ENCODE measurements around the gene COMMD6. TPM values are rescaled to one million over a fixed set of nuclear protein-coding genes. Genes with fewer than 3 reads are reported as not detected.

Gene COMMD6
- total RNA-seq, 1 experiment from 2014 or later = 131 TPM

DNA sequence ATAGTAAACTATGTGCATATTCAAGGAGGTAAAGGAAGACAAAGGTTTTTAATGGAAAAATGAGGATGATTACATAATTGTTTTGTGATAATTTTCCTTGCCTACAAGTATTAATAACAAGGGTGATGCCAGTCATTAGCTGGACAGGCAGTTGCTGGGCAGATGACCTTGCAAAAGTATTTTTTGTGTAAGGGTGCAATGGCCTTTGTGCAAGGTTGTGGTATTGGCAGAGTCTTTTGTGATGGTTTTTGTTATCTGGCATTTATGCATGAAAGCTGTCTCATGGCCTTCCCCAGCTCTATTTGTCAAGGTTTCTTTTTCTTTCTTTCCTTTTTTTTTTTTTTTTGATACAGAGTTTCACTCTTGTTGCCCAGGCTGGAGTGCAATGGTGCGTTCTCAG, 4.3 kb upstream of the COMMD6 start:
- Histone ChIP-seq H3K4me1 (ENCODE audit: insufficient read depth, low read length) (no peaks in the 10 kb centered on the region), H2BK120ac (ENCODE audit: low read depth, low read length, poor library complexity, severe bottlenecking) (no peak overlapping the region), H2BK5ac (ENCODE audit: insufficient read length, low read length) (no peak overlapping the region), H4K8ac (replicated peaks; ENCODE audit: insufficient read length, low read depth, low read length) (no peak overlapping the region), H3K4ac (ENCODE audit: low read depth, low read length) (no peak overlapping the region), H3K14ac (ENCODE audit: insufficient read depth, low read length) (no peak overlapping the region), H2BK15ac (ENCODE audit: low read depth, low read length) (no peak overlapping the region), H2BK20ac (ENCODE audit: low read depth, low read length, poor library complexity, severe bottlenecking) (no peak overlapping the region), H3K23ac (ENCODE audit: insufficient read length, low read depth, low read length) (no peak overlapping the region), H3K18ac (ENCODE audit: insufficient read length, low read depth, low read length) (no peak overlapping the region), H3K9ac (ENCODE audit: extremely low read depth, insufficient read length, low read length) (no peak overlapping the region), H2BK12ac (ENCODE audit: insufficient read length, low read depth, low read length) (no peak overlapping the region), H2AFZ (ENCODE audit: low read length) (no peak overlapping the region), H4K20me1 (ENCODE audit: control insufficient read depth, insufficient read depth, insufficient read length) (no peaks in the 10 kb centered on the region), H3K23me2 (ENCODE audit: insufficient read length, low read depth, low read length, poor library complexity, severe bottlenecking) (no peaks in the 10 kb centered on the region), H4K91ac (ENCODE audit: insufficient read length, low read depth, low read length) (no peak overlapping the region), H3K79me1 (ENCODE audit: insufficient read depth, low read depth, low read length, poor library complexity, severe bottlenecking) (no peaks in the 10 kb centered on the region), H3K27me3 (ENCODE audit: insufficient read depth, low read length) (no peaks in the 10 kb centered on the region), H2AK5ac (ENCODE audit: insufficient read length, low read length) (no peak overlapping the region), H3K56ac (ENCODE audit: insufficient read length, low read depth, low read length) (no peak overlapping the region), H3K79me2 (ENCODE audit: insufficient read depth, low read length) (no peaks in the 10 kb centered on the region; the same call in 1 of the 2 replicates), H3K27ac (ENCODE audit: insufficient read length, low read depth, low read length) (no peak overlapping the region), H3K9me3 (ENCODE audit: control insufficient read depth, low read depth, low read length) (no peaks in the 10 kb centered on the region), H3K4me2 (ENCODE audit: insufficient read depth, insufficient read length, low read length) (no peak overlapping the region), H3T11ph (ENCODE audit: low read length) (no peak overlapping the region), H4K5ac (ENCODE audit: insufficient read length, low read depth, low read length) (no peak overlapping the region)
- Mint-ChIP-seq H3K4me3 (no peak overlapping the region), H3K36me3 (ENCODE audit: insufficient read depth in 1 of 3, low read depth in 3 of 3) (peaks cover 0 to 6% (median 0%) of the 10 kb centered on the region in 3 experiments; a peak in 4 of 7 replicates), H3K4me1 (peaks cover 4 to 8% of the 10 kb centered on the region in 2 experiments), H3K27ac (no peak overlapping the region), H3K27me3 (ENCODE audit: low read depth) (peaks cover under 1% of the 10 kb centered on the region; the same call in 1 of the 2 replicates), H3K9me3 (peaks cover 5 to 9% of the 10 kb centered on the region in 2 experiments)
- TF ChIP-seq, protein P1, sequence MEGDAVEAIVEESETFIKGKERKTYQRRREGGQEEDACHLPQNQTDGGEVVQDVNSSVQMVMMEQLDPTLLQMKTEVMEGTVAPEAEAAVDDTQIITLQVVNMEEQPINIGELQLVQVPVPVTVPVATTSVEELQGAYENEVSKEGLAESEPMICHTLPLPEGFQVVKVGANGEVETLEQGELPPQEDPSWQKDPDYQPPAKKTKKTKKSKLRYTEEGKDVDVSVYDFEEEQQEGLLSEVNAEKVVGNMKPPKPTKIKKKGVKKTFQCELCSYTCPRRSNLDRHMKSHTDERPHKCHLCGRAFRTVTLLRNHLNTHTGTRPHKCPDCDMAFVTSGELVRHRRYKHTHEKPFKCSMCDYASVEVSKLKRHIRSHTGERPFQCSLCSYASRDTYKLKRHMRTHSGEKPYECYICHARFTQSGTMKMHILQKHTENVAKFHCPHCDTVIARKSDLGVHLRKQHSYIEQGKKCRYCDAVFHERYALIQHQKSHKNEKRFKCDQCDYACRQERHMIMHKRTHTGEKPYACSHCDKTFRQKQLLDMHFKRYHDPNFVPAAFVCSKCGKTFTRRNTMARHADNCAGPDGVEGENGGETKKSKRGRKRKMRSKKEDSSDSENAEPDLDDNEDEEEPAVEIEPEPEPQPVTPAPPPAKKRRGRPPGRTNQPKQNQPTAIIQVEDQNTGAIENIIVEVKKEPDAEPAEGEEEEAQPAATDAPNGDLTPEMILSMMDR (conservative IDR thresholded peaks at IDR 0.05) = no peak
- WGBS (ENCODE audit: extremely low coverage, insufficient read length, low lambda C conversion rate) = no CpG with 5 or more reads among the region's 1 CpG
- no peak for DNase-seq

Measured in H9 (cell line).